Osteocyte (in vitro differentiated cells): Measurements from ENCODE around the gene ACADS. TPM values are rescaled to one million over a fixed set of nuclear protein-coding genes. Genes with fewer than 3 reads are reported as not detected.

ENCODE experiments used
- DNase-seq: peaks from one replicate; pipeline ENCODE4 v3.0.0; 2021; ENCODE audit warnings: mixed read lengths; ENCODE audit not compliant: unreplicated experiment; ENCODE audit errors: extremely low spot score
- H3K27ac Mint-ChIP-seq: one replicate; pipeline ENCODE4 v1.8.0; 2021; ENCODE audit warnings: mild to moderate bottlenecking, mixed read lengths; ENCODE audit not compliant: unreplicated experiment
- H3K27me3 Mint-ChIP-seq: one replicate; pipeline ENCODE4 v1.8.0; 2021; ENCODE audit warnings: mixed read lengths; ENCODE audit not compliant: unreplicated experiment
- H3K36me3 Mint-ChIP-seq: one replicate; pipeline ENCODE4 v1.8.0; 2021; ENCODE audit warnings: mixed read lengths; ENCODE audit not compliant: unreplicated experiment
- H3K4me1 Mint-ChIP-seq: one replicate; pipeline ENCODE4 v1.8.0; 2021; ENCODE audit warnings: mixed read lengths; ENCODE audit not compliant: unreplicated experiment
- H3K4me3 Mint-ChIP-seq: one replicate; pipeline ENCODE4 v1.8.0; 2021; ENCODE audit warnings: mild to moderate bottlenecking, moderate library complexity, mixed read lengths; ENCODE audit not compliant: unreplicated experiment
- H3K9me3 Mint-ChIP-seq: one replicate; pipeline ENCODE4 v1.8.0; 2021; ENCODE audit warnings: mixed read lengths; ENCODE audit not compliant: unreplicated experiment
- CTCF ChIP-seq: fragments of 200-600 bp; sonication (generic); IDR thresholded peaks from 2 replicates; pipeline ENCODE4 v1.5.0; 2021; ENCODE audit warnings: antibody characterized with exemption, mild to moderate bottlenecking, moderate library complexity
- total RNA-seq: library from RNA; stranded (reverse); gene quantifications from 2 replicates; pipeline ENCODE4 v1.2.1, GENCODE V29; 2021

Gene ACADS
- total RNA-seq, 1 donor from 2014 or later: 4.9 TPM

DNA sequence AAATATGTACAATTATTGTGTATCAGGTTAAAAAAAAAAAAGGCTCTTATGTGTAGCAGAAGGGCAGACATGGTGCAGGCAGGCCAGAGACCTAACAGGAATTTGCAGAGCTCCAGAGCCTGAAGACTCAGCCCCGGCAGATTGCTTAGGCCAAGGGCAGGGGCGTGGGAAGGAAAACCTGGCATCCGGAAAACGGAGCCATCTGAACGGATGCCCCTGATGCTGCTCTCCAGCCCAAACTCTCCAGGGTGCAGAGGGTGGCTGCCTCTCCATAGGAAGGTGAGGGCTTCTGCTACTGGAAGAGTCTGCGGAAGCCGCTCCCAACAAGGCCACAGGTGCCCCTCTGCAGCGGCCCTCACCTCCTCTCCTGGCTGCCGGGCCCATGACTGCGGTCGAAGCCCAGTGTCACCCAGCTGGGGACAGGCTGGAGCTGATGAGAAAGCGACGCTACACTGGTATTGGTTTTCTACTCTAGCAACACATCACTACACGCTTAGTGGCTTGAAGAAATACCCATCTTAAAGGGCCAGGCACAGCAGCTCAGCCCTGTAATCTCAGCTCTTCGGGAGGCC is 19.4 kb downstream of the ACADS start:
- H3K9me3 Mint-ChIP-seq: no peaks in the 10 kb centered on the region
- H3K4me1 Mint-ChIP-seq: no peaks in the 10 kb centered on the region
- no peaks in the 10 kb centered on the region for H3K27me3 Mint-ChIP-seq
- H3K36me3 Mint-ChIP-seq: no peaks in the 10 kb centered on the region
- no peak for DNase-seq
- H3K27ac Mint-ChIP-seq: no peak overlapping the region
- TF ChIP-seq CTCF: no peak
- H3K4me3 Mint-ChIP-seq: no peak overlapping the region

DNA sequence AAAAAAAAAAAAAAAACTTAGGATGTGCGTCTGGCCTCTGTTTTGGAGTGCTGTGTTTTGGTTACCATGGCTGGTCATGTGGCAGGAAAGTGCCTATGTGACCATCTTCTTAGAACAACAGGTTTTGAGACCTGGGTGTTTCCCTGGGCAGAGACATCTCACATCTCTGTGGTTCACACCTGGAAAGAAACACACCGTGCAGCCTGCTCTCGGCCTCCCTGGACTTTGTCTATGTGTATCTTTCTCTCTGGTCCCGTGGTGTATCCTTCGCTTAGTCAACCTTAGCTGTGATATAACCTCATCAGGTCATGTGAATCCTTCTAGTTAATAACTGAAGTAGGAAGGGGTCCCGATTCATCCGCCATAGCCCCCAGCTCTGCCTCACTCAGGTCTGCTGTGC is 22.6 kb downstream of the ACADS start:
- no peak for DNase-seq
- H3K27me3 Mint-ChIP-seq: no peaks in the 10 kb centered on the region
- H3K4me3 Mint-ChIP-seq: no peak overlapping the region

DNA sequence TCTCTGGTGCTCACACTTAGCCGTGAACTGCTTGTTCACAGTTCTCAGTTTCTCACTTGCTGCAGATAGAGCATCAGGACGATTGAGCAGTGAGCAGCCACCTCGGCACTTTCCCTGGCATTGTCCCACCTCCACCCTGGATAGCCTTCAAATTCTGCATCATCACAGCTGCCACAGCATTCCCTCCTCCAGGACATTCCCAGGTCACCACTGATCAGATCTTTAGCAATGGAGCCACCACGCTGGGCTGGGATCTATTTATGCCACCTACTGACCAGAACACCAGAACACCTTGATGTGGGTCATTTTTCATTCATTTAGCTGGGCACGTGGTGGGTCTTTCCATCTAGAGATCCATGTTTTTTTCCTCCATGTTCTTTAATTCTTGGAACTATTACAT is 23.6 kb downstream of the ACADS start:
- Mint-ChIP-seq H3K9me3 (no peaks in the 10 kb centered on the region), H3K4me1 (no peaks in the 10 kb centered on the region), H3K27me3 (no peaks in the 10 kb centered on the region), H3K4me3 (no peak overlapping the region), H3K27ac (no peak overlapping the region), H3K36me3 (no peaks in the 10 kb centered on the region)
- no peak for DNase-seq
- no peak for TF ChIP-seq CTCF

More for the DNA sequence above, 22.6 kb downstream of the ACADS start:
- H3K27ac Mint-ChIP-seq: no peak overlapping the region
- H3K4me1 Mint-ChIP-seq: no peaks in the 10 kb centered on the region
- H3K9me3 Mint-ChIP-seq: no peaks in the 10 kb centered on the region
- no peak for TF ChIP-seq CTCF
- no peaks in the 10 kb centered on the region for H3K36me3 Mint-ChIP-seq

DNA sequence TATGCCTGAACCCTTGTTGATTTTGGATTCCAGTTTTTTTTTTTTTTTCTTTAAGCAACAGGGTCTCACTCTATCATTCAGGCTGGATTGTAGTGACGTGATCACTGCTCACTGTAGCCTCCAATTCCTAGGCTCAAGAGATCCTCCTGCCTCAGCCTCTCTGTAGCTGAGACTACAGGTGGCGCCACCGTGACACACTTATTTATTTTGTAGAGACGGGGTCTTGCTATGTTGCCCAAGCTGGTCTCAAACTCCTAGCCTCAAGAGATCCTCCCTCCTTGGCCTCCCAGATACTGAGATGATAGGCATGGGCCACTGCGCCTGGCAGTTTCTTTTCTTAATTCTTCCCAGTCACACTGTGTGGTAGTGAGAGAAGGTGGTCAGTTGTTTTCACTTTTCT is 25.2 kb downstream of the ACADS start:
- no peak overlapping the region for H3K27ac Mint-ChIP-seq
- H3K36me3 Mint-ChIP-seq: no peaks in the 10 kb centered on the region
- TF ChIP-seq CTCF: no peak
- H3K9me3 Mint-ChIP-seq: peaks cover 5% of the 10 kb centered on the region
- no peaks in the 10 kb centered on the region for H3K4me1 Mint-ChIP-seq
- H3K27me3 Mint-ChIP-seq: no peaks in the 10 kb centered on the region
- no peak overlapping the region for H3K4me3 Mint-ChIP-seq
- DNase-seq: no peak

DNA sequence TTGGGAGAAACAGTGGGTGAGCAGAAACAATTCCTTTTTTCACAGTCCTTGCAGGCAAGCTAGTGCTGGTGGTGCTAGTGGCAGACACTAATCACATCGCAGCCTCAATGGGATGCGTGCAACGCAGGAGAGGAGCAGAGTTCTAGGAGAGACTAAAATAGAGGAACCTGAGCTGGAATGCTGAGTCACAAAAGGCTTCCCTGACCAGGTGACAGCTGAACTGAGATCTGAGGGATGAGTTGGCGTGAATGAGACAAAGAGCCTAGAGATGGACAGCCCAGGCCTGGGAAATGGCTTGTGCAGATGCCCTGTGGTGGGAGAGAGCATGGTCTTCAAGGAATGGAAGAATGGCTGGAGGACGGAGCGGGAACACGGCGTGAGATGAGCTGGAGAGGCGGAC is 25.8 kb downstream of the ACADS start:
- DNase-seq: no peak
- no peak overlapping the region for H3K4me3 Mint-ChIP-seq
- no peaks in the 10 kb centered on the region for H3K36me3 Mint-ChIP-seq
- no peak overlapping the region for H3K27ac Mint-ChIP-seq
- H3K9me3 Mint-ChIP-seq: peaks cover 5% of the 10 kb centered on the region
- no peaks in the 10 kb centered on the region for H3K4me1 Mint-ChIP-seq
- no peak for TF ChIP-seq CTCF
- H3K27me3 Mint-ChIP-seq: no peaks in the 10 kb centered on the region
